ENCODE data around the gene BRIP1.

- TF ChIP-seq, protein P1, sequence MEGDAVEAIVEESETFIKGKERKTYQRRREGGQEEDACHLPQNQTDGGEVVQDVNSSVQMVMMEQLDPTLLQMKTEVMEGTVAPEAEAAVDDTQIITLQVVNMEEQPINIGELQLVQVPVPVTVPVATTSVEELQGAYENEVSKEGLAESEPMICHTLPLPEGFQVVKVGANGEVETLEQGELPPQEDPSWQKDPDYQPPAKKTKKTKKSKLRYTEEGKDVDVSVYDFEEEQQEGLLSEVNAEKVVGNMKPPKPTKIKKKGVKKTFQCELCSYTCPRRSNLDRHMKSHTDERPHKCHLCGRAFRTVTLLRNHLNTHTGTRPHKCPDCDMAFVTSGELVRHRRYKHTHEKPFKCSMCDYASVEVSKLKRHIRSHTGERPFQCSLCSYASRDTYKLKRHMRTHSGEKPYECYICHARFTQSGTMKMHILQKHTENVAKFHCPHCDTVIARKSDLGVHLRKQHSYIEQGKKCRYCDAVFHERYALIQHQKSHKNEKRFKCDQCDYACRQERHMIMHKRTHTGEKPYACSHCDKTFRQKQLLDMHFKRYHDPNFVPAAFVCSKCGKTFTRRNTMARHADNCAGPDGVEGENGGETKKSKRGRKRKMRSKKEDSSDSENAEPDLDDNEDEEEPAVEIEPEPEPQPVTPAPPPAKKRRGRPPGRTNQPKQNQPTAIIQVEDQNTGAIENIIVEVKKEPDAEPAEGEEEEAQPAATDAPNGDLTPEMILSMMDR (IDR thresholded peaks at IDR 0.05; ENCODE audit: low read depth, low read length) = no peak
- TF ChIP-seq POLR2A (IDR thresholded peaks at IDR 0.05; ENCODE audit: extremely low read depth, insufficient read length) = no peak
- no peak for TF ChIP-seq MYC (IDR thresholded peaks at IDR 0.05; ENCODE audit: low read depth, low read length)
- TF ChIP-seq MAX (IDR thresholded peaks at IDR 0.05; ENCODE audit: low read depth, low read length) = no peak
Observed at GRCh38 chr17:61768405-61768804, 94.9 kb downstream of the BRIP1 start.

All from NB4 (cell line).